ENCODE measurements around the gene LCE1E. TPM values are rescaled to one million over a fixed set of nuclear protein-coding genes. Genes with fewer than 3 reads are reported as not detected.

LCE1E gene
- total RNA-seq, 1 experiment from 2014 or later, result not detected

GRCh38 chr1:152747831-152748230, 38.2 kb upstream of the LCE1E start:
- Histone ChIP-seq H3K9me2 (ENCODE audit: insufficient read depth) (no peaks in the 10 kb centered on the region), H3K9me3 (ENCODE audit: control insufficient read depth in 1 of 2, insufficient read depth in 1 of 2, low read depth in 1 of 2, low read length in 2 of 2) (no peaks in the 10 kb centered on the region), H3K36me3 (ENCODE audit: control insufficient read depth in 1 of 2, insufficient read depth in 2 of 2, low read length in 2 of 2) (no peaks in the 10 kb centered on the region), H2AFZ (ENCODE audit: low read depth, low read length, poor library complexity, severe bottlenecking) (no peak overlapping the region), H3K4me2 (ENCODE audit: low read length) (no peak overlapping the region), H4K20me1 (ENCODE audit: insufficient read depth) (no peaks in the 10 kb centered on the region), H3K27ac (ENCODE audit: low read depth, low read length) (no peak overlapping the region), H3K9ac (ENCODE audit: low read length) (no peak overlapping the region), H3K4me3 (replicated peaks in 1 of 2; ENCODE audit: low read depth in 1 of 2, low read length in 2 of 2) (no peak overlapping the region), H3K27me3 (ENCODE audit: insufficient read depth, low read length) (peaks cover 19% of the 10 kb centered on the region), H3K4me1 (ENCODE audit: control insufficient read depth in 1 of 2, insufficient read depth in 2 of 2, low read length in 2 of 2) (no peaks in the 10 kb centered on the region), H3K79me2 (ENCODE audit: insufficient read depth, low read length) (no peaks in the 10 kb centered on the region)
- ChIA-PET CTCF (interaction anchor here (0.7 kb wide), 1 partner anchor 252 kb away, joined by 3 read pairs; no protein-coding TSS in a partner anchor), POLR2A (no interaction called here), RAD21 (ENCODE audit: low non-redundant PET in 1 of 2, low total read pairs in 2 of 2, uncharacterized antibody in 2 of 2, unreplicated experiment in 2 of 2) (no interaction called here)
- no peak for DNase-seq (ENCODE audit: low read depth, low spot score)
- no peak for TF ChIP-seq POLR2AphosphoS5 (IDR thresholded peaks at IDR 0.05; ENCODE audit: low read depth, low read length)
- TF ChIP-seq ZBTB33 (IDR thresholded peaks at IDR 0.05; ENCODE audit: extremely low read depth, insufficient replicate concordance, low read length), result no peak
- TF ChIP-seq JUND (IDR thresholded peaks at IDR 0.05), result no peak
- no peak for TF ChIP-seq EZH2 (IDR thresholded peaks at IDR 0.05)
- TF ChIP-seq ELF1 (IDR thresholded peaks at IDR 0.05; ENCODE audit: borderline replicate concordance, low read depth), result no peak
- no peak for TF ChIP-seq POLR2A (IDR thresholded peaks at IDR 0.05; ENCODE audit: borderline replicate concordance, extremely low read depth, insufficient read depth, insufficient read length)
- TF ChIP-seq EGR1 (IDR thresholded peaks at IDR 0.05; ENCODE audit: low read depth), result no peak
- TF ChIP-seq CEBPB (IDR thresholded peaks at IDR 0.05; ENCODE audit: low read depth), result no peak
- no peak for TF ChIP-seq SIN3A (IDR thresholded peaks at IDR 0.05; ENCODE audit: low read depth)
- TF ChIP-seq REST (IDR thresholded peaks at IDR 0.05; ENCODE audit: low read depth), result no peak
- no peak for TF ChIP-seq TCF7L2 (IDR thresholded peaks at IDR 0.05; ENCODE audit: borderline replicate concordance, extremely low read depth, insufficient read depth, insufficient read length)
- no peak for TF ChIP-seq SRF (IDR thresholded peaks at IDR 0.05; ENCODE audit: low read depth)
- no peak for TF ChIP-seq EZH2phosphoT487 (IDR thresholded peaks at IDR 0.05; ENCODE audit: borderline replicate concordance)
- intact Hi-C loops (cut with micrococcal nuclease), result loop anchor here (5.0 kb wide), 1 partner anchor 179 kb away; no protein-coding TSS in a partner anchor
- no peak for ATAC-seq
- BruUV-seq (replicated peaks), result no TSS peak

Measured in HCT116 (cell line).